Ovary (tissue), 9 donors: Measurements from ENCODE around the gene NOXO1. TPM values are rescaled to one million over a fixed set of nuclear protein-coding genes. Genes with fewer than 3 reads are reported as not detected.

Source experiments
- DNase-seq, 5 donors: peaks; one replicate each; pipeline ENCODE4 v3.0.0-alpha.2; 2019 to 2020
- H3K27ac ChIP-seq, 2 donors: fragments of 200-600 bp; one replicate each; pipeline versions ENCODE4 v1.5.1 to v1.8.0; 2019 to 2022
- H3K27me3 ChIP-seq: fragments of 200-600 bp; one replicate; pipeline ENCODE4 v1.8.0; 2022
- H3K36me3 ChIP-seq: fragments of 200-600 bp; sonication (generic); one replicate; pipeline ENCODE4 v1.5.1; 2019
- H3K4me1 ChIP-seq: one replicate; pipeline ENCODE4 v1.8.1; 2013; ENCODE audit warnings: mild to moderate bottlenecking, moderate library complexity; ENCODE audit not compliant: insufficient read depth
- H3K4me3 ChIP-seq: fragments of 200-600 bp; sonication (generic); one replicate; pipeline ENCODE4 v1.5.1; 2017
- H3K9me3 ChIP-seq, 2 donors: fragments of 200-600 bp in 1 of 2; sonication (generic) in 1 of 2; one replicate each; pipeline versions ENCODE4 v1.5.1 to v1.8.1; 2013 to 2019; ENCODE audit warnings: mild to moderate bottlenecking in 1 of 2, moderate library complexity in 1 of 2
- EP300 ChIP-seq: sonication (generic); formaldehyde crosslinking; IDR thresholded peaks from one replicate; pipeline ENCODE4 v1.6.1; 2017; ENCODE audit warnings: antibody characterized with exemption
- POLR2A ChIP-seq: fragments of 450-650 bp; IDR thresholded peaks from one replicate; pipeline ENCODE4 v1.6.1; 2017; ENCODE audit warnings: antibody characterized with exemption, mild to moderate bottlenecking, moderate library complexity
- WGBS, 3 donors: extraction: QIAGEN DNeasy Blood & Tissue Kit in 1 of 3; methylation state at CpG; one replicate each; pipeline versions ENCODE4 v1.1.5 to v1.1.7; 2013 to 2017; 5-methylcytosine and 5-hydroxymethylcytosine counted together
- intact Hi-C, 4 donors: fragments of 100-400 bp; cut with DNase I; formaldehyde crosslinking; loops; one replicate each; pipeline versions ENCODE4 v1.11.0 to v1.15.1; 2022 to 2023
- polyA plus RNA-seq, 2 donors: library from polyadenylated mRNA; stranded (reverse); fragments of 200-250 nt in 1 of 2; fragments of 350-450 nt in 1 of 2; fragmentation: Illumina TruSeq in 1 of 2; extraction: RNeasy Lipid Tissue Mini Kit (QIAGEN cat#74804) in 1 of 2; gene quantifications; one replicate each; pipeline ENCODE4 v1.2.3, GENCODE V29; 2013 to 2014
- total RNA-seq, 7 donors: library from RNA; depleted of rRNA in 2 of 7; stranded (reverse); fragments of >200 nt in 2 of 7; fragmentation: NEBNext Ultra II Directional in 3 of 7; extraction: Animal tissue kit (Norgen Biotek cat#: 25700) in 3 of 7; gene quantifications; one replicate each; pipeline versions ENCODE4 v1.1.0 to v1.2.4, GENCODE V29; 2016 to 2023
- TF ChIP-seq, protein P1 (sequence below), 3 donors: fragments of 450-650 bp in 2 of 3; fragments of 200-600 bp in 1 of 3; IDR thresholded peaks; one replicate each; pipeline versions ENCODE4 v1.5.1 to v1.8.0; 2016 to 2022; ENCODE audit warnings: antibody characterized with exemption in 3 of 3, mild to moderate bottlenecking in 1 of 3
- donor health status: DM: no; HTN: no; CAD: no; lungs with moderate emphysema.
- donor health status: DM: no; HTN: no; CAD: no.
- donor health status: Bipolar disorder and iron deficiency.
- donor health status: DM: yes; HTN: yes; CAD: no.
- donor health status: DM: no; HTN: no; CAD: no.
- donor health status: DM: yes; HTN: yes; CAD: no.

The NOXO1 gene
- total and polyA plus RNA-seq, 9 donors: 0.36 to 1.3 (median 0.48) TPM; not detected in 4

DNA sequence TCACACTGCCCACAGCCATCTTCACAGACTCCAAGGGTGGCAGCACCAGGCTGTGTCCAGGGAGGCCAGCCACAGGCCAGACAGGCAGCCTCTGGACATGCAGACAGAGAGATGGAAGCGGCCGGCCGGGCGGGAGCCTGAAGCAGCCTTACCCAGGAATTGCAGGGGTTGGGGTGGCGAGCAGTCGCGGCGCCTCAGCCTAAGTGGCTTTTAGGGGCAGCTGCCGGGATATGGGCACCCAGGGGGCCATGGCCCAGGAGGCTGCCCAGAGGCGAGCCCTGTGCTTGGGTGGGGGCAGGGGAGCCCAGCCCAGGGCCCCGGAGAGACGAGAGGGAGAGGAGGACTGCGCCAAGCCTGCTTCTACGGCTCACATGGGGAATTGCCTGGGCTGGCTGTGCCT, 44.0 kb upstream of the NOXO1 start:
- 90 to 96% (median 93%) methylated on average over 14 of the region's 14 CpGs for WGBS, 3 donors
- no peaks in the 10 kb centered on the region for H3K27me3 ChIP-seq
- H3K9me3 ChIP-seq: no peaks in the 10 kb centered on the region
- DNase-seq: no peak
- no peak overlapping the region for H3K27ac ChIP-seq
- H3K4me3 ChIP-seq: no peak overlapping the region
- intact Hi-C loops: loop anchor here in 1 of 4 donors (5.0 kb wide), 1 partner anchor 127 kb away; no protein-coding TSS in a partner anchor
- TF ChIP-seq EP300 (no peak), POLR2A (no peak)
- TF ChIP-seq, protein P1, sequence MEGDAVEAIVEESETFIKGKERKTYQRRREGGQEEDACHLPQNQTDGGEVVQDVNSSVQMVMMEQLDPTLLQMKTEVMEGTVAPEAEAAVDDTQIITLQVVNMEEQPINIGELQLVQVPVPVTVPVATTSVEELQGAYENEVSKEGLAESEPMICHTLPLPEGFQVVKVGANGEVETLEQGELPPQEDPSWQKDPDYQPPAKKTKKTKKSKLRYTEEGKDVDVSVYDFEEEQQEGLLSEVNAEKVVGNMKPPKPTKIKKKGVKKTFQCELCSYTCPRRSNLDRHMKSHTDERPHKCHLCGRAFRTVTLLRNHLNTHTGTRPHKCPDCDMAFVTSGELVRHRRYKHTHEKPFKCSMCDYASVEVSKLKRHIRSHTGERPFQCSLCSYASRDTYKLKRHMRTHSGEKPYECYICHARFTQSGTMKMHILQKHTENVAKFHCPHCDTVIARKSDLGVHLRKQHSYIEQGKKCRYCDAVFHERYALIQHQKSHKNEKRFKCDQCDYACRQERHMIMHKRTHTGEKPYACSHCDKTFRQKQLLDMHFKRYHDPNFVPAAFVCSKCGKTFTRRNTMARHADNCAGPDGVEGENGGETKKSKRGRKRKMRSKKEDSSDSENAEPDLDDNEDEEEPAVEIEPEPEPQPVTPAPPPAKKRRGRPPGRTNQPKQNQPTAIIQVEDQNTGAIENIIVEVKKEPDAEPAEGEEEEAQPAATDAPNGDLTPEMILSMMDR (IDR thresholded peaks at IDR 0.05): no peak
- peaks cover 19% of the 10 kb centered on the region for H3K4me1 ChIP-seq
- H3K36me3 ChIP-seq: no peaks in the 10 kb centered on the region

DNA sequence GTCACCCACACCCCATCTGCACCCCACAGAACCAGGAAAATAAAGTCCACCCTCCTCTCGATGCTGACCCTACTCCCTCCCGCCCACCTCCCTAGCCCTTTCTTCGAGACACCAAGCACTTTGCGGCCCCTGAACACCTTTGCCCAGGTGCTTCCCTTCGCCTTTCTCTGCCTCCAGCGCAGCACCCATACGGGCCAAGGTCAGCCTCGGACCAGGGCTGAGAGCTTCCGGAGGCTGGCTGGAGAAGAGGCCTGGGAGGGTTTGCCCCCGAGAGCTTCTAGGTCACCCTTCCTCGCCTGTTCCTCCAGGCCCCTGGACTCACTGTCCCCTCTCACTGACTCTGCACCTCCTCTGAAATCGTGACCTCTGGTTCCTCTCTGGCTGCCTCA, 42.8 kb upstream of the NOXO1 start:
- intact Hi-C loops: loop anchor here in 1 of 4 donors (5.0 kb wide), 1 partner anchor 118 kb away; no protein-coding TSS in a partner anchor
- Histone ChIP-seq H3K36me3 (no peaks in the 10 kb centered on the region), H3K4me1 (peaks cover 21% of the 10 kb centered on the region), H3K9me3 (no peaks in the 10 kb centered on the region), H3K4me3 (no peak overlapping the region), H3K27me3 (no peaks in the 10 kb centered on the region), H3K27ac (no peak overlapping the region)
- WGBS, 3 donors: 84 to 92% (median 89%) methylated on average over 12 of the region's 12 CpGs
- DNase-seq: no peak
- TF ChIP-seq EP300 (no peak), POLR2A (no peak)
- TF ChIP-seq, protein P1 (IDR thresholded peaks at IDR 0.05): no peak

- H3K36me3 ChIP-seq: no peaks in the 10 kb centered on the region
- TF ChIP-seq, protein P1 (IDR thresholded peaks at IDR 0.05): peak; percentile 93 to 99 (median 99)
- no peak for TF ChIP-seq EP300
- peak; percentile 41 for TF ChIP-seq POLR2A
- peaks cover 17% of the 10 kb centered on the region for H3K4me1 ChIP-seq
- WGBS, 3 donors: 12 to 19% (median 15%) methylated on average over 36 to 53 of the region's 53 CpGs
- H3K4me3 ChIP-seq: peak overlapping the region; percentile 31
- no peaks in the 10 kb centered on the region for H3K9me3 ChIP-seq
- H3K27ac ChIP-seq: peak overlapping the region; percentile 24 to 37
- intact Hi-C loops: loop anchor here in 3 of 4 donors (2.0 to 5.0 kb wide), 2 partner anchors 117 to 119 kb away; no protein-coding TSS in a partner anchor
- peak; percentile 88 to 97 (median 94) for DNase-seq
- no peaks in the 10 kb centered on the region for H3K27me3 ChIP-seq
Observed at GRCh38 chr16:2023092-2024031, 42.1 kb upstream of the NOXO1 start.

DNA sequence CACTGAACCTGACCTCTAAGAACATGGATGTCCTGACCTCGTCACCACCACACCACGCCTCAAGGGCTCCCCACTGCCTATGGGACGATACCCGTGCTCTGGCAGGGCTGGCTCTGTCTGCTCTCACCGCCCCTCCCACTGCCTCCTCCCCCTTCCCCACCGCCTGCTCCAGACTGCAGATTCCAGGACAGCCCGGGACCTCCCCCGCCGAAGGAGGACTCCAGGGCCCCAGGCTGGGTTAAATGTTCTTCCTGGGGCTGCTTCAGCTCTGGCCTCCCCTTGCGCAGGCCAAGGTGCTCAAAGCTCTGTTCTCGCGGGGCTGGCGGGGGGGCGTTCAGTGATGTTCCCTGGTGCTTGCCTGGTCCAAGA, 41.4 kb upstream of the NOXO1 start:
- Histone ChIP-seq H3K27me3 (no peaks in the 10 kb centered on the region), H3K4me3 (peak overlapping the region; percentile 31), H3K27ac (no peak overlapping the region), H3K9me3 (no peaks in the 10 kb centered on the region), H3K4me1 (peaks cover 11% of the 10 kb centered on the region), H3K36me3 (no peaks in the 10 kb centered on the region)
- WGBS, 3 donors: 1 to 3% (median 2%) methylated on average over 10 to 14 of the region's 14 CpGs
- intact Hi-C loops: loop anchor here in 3 of 4 donors (2.0 to 5.0 kb wide), 2 partner anchors 118 to 120 kb away; no protein-coding TSS in a partner anchor
- no peak for DNase-seq
- TF ChIP-seq EP300: no peak
- TF ChIP-seq, protein P1 (IDR thresholded peaks at IDR 0.05): no peak
- TF ChIP-seq POLR2A: no peak
